GM21717 (cell line): ENCODE data around the gene OSBPL9.
A peak's percentile ranks its signal among the peaks of the same experiment; 100 is the strongest.
"Not testable (repeated sequence)": the region's sequence is repeated elsewhere in the genome, so short reads cannot be mapped to it uniquely, and the experiment has no call there.

Source experiments
- ATAC-seq: cut with Tn5 transposase; IDR thresholded peaks from one replicate; pipeline ENCODE4 v1.9.1; 2021; ENCODE audit warnings: mild to moderate bottlenecking, moderate library complexity; ENCODE audit not compliant: unreplicated experiment

The OSBPL9 gene

GRCh38 chr1:51663721-51664120 lies 46.8 kb downstream of the OSBPL9 start:
- ATAC-seq: no peak

GRCh38 chr1:51664421-51665240 lies 47.7 kb downstream of the OSBPL9 start:
- ATAC-seq: no peak

- no peak for ATAC-seq
Observed at GRCh38 chr1:51666478-51666877, 49.6 kb downstream of the OSBPL9 start.

GRCh38 chr1:51667561-51667960 lies 50.7 kb downstream of the OSBPL9 start:
- ATAC-seq: no peak

- no peak for ATAC-seq
Observed at GRCh38 chr1:51669272-51669671, 52.4 kb downstream of the OSBPL9 start.

GRCh38 chr1:51669816-51670215 lies 52.9 kb downstream of the OSBPL9 start:
- no peak for ATAC-seq

GRCh38 chr1:51671527-51672325 lies 54.8 kb downstream of the OSBPL9 start:
- no peak for ATAC-seq

- ATAC-seq: no peak
Observed at GRCh38 chr1:51673279-51673678, 56.4 kb downstream of the OSBPL9 start.

GRCh38 chr1:51675177-51675780 lies 58.4 kb downstream of the OSBPL9 start:
- no peak for ATAC-seq

- peak; percentile 56 for ATAC-seq
Observed at GRCh38 chr1:51679435-51679834, 62.5 kb downstream of the OSBPL9 start.

GRCh38 chr1:51684776-51685175 lies 67.9 kb downstream of the OSBPL9 start:
- ATAC-seq: no peak

- no peak for ATAC-seq
Observed at GRCh38 chr1:51686450-51686849, 69.6 kb downstream of the OSBPL9 start.

GRCh38 chr1:51689075-51689440 lies 72.2 kb downstream of the OSBPL9 start:
- ATAC-seq: no peak

- no peak for ATAC-seq
Observed at GRCh38 chr1:51689643-51690042, 72.8 kb downstream of the OSBPL9 start.

- ATAC-seq: no peak
Observed at GRCh38 chr1:51690285-51690961, 73.5 kb downstream of the OSBPL9 start.

- ATAC-seq: no peak
Observed at GRCh38 chr1:51691920-51692319, 75.0 kb downstream of the OSBPL9 start.

GRCh38 chr1:51693419-51694155 lies 76.7 kb downstream of the OSBPL9 start:
- ATAC-seq: no peak

GRCh38 chr1:51697166-51697565 lies 80.3 kb downstream of the OSBPL9 start:
- no peak for ATAC-seq

- ATAC-seq: no peak
Observed at GRCh38 chr1:51699391-51699790, 82.5 kb downstream of the OSBPL9 start.

- ATAC-seq: not testable (repeated sequence)
Observed at GRCh38 chr1:51701782-51702181, 84.9 kb downstream of the OSBPL9 start.
